Dermis microvascular lymphatic vessel endothelial cell (primary cell): Measurements from ENCODE around the gene ALX3. TPM values are rescaled to one million over a fixed set of nuclear protein-coding genes. Genes with fewer than 3 reads are reported as not detected.
"Not testable (repeated sequence)": the region's sequence is repeated elsewhere in the genome, so short reads cannot be mapped to it uniquely, and the experiment has no call there.

Experiments
- DNase-seq, 2 donors: peaks; one replicate each; pipeline versions ENCODE4 v3.0.0 to v3.0.0-alpha.2; 2010; ENCODE audit warnings: low read depth in 2 of 2
- total RNA-seq: library from RNA; depleted of rRNA; stranded (reverse); fragments of >200 nt; gene quantifications from 2 replicates; pipeline ENCODE4 v1.2.1, GENCODE V29; 2014

ALX3 gene
- total RNA-seq, 1 donor from 2014 or later, result not detected

DNA sequence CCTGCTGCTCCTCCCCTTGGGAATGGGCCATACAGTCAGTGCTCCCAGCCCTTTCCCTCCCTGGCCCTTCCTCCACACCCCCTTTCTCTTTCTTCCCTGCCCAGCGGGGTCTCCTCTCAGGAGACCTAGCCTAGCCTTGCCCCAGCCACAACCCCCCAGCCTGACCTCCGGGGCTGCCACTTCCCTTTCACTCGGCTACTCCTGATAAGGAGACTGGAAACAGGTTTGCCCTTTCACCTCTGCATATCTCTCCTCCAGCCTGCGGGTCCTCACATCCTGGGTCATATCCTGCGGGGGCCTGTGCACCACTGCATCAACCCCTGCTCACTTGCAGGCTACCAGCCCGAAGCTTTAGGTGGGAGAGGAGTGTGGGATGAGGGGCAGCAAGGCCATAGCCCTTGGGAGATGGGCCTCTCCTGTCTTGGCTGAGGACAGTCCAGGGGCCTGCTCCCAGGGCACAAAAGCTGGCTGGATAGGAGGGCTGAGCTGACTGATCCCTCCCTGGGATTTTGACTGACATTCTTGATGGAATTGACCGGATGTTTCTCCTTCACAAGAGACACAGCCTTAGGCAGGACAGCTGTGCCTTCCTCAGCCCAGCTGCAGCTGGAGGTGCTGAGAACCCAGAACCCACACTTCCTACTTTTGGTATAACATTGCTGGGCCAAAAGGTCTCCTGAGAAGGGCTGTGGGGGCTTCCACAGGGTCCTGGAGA is 19.2 kb upstream of the ALX3 start:
- DNase-seq, result no peak

DNA sequence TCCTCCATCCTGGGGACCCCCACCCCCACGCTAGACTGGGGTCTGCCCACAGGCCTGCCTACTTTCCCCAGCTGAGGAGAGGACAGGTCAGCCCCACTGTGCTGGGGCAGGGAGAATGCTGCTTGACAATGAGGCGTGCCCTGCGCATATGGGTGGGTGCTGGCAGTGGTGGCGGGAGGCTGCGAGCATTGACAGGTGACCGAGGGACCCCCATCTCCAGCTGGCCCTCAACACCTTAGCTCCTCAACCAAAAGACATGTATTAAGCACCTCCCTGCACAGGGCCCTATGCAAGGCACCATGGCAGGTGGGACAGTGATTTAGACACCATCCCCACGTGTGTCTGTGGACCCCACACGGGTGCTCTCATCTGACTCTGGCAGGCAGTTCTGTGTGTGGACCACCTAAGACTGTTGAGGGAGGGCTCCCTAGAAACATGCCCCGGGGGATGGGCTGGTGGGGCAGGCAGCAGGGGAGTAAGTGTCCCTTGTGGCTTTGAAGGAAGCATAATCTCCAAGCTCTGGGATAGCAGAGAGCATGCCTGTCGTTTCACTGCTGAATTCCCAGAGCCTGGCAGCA is 18.4 kb upstream of the ALX3 start:
- DNase-seq, result no peak

DNA sequence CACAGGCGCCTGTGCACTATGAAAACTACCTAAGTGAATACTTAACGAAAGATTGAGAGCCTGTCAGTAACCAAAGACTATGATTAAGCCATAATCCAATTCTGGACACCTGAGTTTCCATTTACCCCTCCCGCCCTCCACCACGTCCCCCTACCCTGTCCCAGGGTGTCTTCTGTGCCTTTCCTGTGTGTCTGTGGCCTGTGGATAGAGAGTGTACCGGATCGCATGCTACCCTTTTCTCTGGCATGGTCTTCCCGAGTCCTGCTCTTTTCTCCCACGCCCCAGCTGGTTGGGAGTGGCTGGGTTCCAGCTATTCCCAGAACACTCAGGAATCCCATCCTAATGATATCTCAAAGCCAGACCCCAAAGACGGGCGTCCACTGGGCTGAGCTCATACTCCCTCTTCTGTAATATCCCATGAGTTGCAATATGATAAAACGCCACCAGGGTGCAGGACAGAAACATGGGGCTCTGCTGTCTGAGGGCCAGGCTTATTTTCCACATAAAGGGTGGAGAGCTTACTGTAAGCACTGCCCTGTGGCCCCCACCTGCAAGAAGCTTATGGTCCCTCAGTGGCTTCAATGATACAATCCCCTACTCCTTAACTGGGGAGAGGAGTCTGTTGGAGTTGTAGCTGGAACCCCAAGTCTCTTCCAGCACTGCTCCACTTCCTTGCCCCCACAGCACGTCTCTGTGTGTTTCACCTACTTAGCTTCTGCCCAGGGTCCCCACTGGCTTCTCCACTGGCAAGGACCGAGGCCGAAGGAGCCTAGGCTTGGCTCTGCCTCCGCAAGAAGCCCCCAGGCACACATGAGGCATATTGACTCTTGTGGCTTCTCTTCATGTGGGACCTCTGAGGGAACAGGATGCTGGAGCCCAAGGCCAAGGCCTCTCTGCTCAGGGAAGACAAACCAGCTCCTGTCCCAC is 17.6 kb upstream of the ALX3 start:
- DNase-seq, result peak; percentile 45 to 61

DNA sequence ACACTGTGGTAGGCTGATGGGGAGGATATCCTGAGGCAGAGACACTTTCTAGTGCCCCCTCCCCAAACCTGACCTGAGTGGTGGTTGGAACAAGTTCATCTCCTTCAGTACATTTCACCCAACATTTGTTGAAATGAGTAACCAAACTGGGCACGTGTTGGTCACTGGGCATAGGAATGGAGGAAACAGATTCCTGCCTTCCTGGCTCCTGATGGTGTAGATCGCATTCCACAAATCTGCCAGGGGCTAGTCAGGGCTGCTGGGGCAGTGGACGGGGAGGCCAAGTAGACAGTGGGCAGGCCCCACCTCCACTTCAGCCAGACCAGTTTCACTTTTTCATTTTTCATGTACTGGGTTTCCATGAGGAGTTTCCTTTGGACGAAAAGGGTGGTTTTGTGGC is 16.5 kb upstream of the ALX3 start:
- DNase-seq, result no peak

DNA sequence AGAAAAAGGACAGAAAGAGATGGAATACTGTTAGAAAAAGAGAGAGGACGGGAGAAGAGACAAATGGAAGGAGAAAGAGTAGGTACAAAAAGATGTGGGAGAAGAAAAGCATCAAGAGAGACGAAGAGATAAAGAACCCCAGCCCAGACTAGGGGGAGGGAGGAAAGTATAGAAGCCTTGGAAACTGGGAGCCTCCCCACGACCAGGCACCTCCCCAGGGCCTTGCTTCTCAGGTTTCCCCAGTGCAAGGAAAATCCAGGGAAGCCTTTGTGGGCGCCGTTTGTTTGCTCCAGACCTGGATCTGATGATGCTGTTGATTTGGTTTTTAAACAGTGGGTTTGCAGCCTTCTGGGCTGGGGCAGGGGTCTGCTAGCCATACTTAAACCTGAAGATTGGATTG is 15.2 kb upstream of the ALX3 start:
- DNase-seq, result no peak

DNA sequence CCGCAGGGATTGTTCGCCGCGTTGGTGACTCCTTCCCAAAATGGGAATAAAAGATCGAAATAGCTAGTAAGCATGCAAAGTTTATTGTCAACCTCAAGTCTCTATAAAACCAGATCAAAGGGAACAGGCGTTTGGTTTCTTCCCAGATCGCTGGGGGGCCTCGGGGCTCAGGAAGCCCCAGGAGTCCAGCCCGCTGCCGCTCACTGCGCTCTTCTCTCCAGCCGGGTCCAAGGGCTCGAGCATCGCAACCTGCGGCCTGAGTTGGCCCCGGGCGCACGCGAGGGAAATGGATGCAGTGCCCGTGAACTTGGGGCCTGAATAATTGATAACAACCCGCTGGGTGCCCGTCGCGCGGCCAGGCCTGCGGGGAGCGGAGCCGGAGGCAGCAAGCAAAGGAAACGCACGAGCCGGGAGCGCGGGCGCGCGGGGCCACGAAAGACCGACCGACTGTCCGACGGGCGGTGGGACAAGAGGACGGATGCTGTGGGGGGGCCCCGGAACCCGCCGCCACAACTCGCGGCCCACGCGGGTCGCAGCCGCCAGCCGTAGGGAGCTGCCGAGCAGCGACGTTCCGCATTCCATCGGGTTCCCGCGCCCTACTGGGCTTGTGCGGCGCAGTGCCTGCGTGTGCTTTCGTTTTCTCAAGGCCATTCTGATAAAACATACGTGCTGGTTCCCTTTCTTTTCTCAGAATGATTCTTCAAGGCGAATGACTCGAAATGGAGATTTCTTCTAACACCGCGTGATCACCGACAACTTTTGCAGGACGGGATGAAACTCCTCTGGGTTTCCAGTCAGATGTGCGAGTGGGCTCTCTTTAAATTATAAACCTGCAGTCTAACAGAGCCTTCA is 14.0 kb upstream of the ALX3 start:
- peak in 1 of 2 donors; percentile 19 for DNase-seq

DNA sequence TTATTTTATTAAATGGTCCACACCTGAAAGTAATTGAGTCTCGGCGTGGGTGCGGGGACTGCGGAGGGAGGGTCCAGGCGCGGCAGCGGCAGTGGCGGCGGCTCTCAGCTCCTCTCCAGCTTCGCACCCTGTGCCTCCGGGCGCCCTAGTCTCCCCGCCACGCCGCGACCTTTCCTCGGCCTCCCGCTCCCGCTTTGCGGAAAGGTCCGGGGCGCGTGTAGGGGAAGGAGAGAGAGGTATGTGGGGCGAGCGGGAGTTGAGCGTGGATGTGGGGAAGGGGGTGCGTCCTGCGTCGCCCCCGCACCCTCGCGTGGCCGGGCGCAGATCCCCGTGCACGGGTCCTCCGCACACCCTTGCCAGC is 13.4 kb upstream of the ALX3 start:
- DNase-seq, result no peak

DNA sequence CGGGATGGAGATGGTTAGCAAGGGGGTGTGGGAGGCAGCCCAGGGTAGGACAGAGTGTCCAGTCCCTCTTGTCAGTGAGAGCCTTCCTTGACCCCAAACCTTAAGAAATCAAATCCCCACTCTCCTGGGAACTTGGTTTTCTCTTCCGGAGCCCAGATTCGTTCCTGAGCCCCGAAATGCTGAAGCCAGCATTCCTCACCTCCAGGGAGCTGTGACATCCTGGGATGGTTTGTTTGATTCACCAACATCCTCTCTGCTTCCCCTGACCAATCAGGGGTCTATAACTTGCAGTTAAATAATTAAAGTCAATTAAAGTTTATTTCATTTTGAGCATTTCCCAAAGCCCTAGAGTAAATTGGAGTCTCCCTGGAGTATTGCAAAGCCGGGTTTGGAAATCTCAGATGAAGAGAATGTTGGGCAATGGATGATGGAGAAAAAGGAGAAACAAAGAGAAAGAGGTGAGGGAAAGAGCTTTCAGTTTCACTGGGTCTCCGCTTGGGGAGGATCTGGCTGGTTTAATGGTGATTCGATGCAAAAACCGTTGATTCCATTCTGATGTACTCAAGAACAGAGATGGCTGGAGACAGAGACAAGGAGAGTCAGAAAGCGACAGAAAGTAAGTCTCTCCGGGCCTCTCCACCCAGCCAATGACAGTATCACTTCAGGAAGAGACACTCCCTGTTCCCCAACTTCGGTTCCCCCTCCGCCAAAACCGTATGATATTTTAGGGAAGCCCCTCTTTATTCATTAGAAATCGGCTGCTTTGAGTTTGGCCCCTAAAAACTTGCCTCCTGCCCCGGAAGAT is 12.8 kb upstream of the ALX3 start:
- no peak for DNase-seq

DNA sequence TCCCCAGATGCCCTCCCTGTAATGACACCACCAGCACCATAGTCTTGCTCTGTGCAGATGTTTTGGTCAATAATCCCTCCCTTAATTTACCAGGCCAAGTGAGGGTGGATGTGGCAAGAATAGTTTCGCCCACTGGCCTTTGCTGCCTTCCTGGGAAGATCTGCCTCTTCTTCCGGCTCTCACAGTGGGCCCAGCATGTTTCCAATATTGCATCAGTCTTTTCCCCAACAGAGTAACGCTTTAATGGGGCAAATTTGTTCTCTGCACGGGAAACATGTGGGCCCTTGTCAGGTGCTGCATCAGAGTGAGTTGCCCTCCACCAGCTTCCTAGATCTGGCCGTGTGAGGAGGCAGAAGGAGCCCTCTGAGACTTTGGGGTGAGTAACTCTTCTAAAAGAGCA is 12.0 kb upstream of the ALX3 start:
- no peak for DNase-seq

DNA sequence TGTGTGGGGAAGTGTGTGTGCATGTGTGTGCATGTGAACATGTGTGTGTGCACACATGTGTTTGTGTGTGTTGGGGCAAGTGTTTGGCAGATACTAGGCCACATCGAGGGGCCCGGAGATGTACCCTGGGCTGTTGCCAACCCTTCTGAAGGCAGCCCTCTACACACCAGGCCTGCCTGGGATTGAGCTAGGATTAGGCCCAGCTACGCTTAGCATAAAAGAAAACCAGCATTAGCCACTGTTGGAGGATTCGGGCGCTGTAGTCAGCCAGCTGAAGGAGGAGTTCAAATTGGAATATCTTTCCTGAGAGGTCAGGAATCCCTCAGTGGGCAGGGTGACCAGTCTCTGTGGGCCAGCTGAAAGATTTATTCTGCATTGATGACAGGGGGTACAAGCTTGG is 10.6 kb upstream of the ALX3 start:
- no peak for DNase-seq

DNA sequence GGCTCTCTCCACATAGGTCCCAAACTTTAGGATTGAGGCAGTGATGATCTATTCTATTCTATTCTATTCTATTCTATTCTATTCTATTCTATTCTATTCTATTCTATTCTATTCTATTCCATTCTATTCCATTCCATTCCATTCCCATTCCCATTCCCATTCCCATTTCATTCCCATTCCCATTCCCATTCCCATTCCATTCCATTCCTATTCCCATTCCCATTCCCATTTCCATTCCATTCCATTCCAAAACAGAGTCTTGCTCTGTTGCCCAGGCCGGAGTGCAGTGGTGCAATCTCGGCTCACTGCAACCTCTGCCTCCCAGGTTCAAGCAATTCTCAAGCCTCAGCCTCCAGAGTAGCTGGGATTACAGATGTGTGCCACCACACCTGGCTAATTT is 9.5 kb upstream of the ALX3 start:
- DNase-seq, result not testable (repeated sequence)

DNA sequence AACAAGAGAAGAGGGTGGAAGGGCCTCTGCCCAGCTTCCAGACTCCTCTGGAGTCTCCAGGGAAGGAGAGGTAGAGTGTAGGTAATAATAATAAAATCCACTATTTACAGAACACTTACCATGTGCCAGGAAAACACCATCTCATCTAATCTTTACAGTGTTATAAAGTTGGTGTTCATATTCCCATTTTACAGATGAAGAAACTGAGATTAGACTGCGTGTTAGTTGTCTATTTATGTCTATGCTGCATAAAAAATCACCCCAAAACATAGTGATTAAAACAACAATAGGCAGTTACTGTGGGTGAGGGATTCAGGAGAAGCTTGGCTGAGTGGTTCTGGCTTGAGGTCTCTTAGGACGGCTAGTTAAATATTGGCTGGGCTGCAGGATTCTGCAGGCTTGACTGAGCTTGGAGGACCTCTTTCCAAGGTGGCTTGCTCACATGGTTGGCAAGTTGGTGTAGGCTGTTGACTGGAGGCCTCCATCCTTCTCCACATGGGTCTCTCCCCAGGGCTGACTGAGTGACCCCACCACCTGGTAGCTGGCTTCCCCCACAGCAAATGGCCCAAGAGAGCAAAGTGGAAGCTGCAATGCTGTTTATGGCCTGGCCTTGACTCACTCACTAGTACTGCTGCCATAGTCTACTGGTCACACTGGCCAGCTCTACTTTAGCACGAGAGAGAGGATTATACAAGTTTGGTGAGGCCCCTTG is 6.5 kb upstream of the ALX3 start:
- no peak for DNase-seq

DNA sequence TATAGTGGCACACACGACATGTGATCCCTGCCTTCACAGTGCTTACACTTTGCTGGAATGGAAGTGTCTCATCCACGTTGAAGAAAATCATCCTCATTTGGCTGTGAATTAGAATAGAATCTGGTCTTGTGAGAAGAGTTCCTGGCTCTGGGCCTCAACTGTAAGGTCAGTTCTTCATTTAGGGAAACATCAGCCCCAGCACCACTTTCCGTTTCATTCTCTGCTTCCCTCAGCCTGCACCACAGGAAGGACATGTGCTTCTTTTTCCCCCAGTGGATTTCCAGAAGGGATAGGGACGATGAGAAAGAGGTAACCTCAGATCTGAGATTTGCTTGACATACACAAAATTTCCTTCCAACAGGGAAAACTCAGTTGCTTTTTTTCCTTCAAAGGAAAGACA is 3.7 kb upstream of the ALX3 start:
- DNase-seq, result no peak

DNA sequence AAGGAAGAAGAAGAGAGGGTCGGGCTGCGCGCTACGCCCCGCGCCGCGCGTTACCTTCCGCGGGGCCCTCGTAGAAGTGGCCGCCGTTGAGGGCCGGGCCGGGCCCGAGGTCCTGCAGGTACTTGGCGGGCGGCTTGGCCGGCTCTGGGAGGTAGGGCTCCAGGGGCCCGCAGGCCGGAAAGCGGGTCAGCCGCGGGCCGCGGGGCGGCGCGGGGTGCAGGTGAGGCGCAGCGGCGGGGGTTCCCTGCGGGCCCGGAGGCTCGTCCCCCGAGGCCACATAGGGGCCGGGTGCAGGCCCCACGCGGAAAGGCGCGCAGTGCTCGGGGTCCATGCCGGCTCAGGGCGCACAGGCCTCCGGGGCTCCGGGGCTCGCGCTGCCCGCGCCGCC is 196 bp downstream of the ALX3 start:
- DNase-seq, result no peak

DNA sequence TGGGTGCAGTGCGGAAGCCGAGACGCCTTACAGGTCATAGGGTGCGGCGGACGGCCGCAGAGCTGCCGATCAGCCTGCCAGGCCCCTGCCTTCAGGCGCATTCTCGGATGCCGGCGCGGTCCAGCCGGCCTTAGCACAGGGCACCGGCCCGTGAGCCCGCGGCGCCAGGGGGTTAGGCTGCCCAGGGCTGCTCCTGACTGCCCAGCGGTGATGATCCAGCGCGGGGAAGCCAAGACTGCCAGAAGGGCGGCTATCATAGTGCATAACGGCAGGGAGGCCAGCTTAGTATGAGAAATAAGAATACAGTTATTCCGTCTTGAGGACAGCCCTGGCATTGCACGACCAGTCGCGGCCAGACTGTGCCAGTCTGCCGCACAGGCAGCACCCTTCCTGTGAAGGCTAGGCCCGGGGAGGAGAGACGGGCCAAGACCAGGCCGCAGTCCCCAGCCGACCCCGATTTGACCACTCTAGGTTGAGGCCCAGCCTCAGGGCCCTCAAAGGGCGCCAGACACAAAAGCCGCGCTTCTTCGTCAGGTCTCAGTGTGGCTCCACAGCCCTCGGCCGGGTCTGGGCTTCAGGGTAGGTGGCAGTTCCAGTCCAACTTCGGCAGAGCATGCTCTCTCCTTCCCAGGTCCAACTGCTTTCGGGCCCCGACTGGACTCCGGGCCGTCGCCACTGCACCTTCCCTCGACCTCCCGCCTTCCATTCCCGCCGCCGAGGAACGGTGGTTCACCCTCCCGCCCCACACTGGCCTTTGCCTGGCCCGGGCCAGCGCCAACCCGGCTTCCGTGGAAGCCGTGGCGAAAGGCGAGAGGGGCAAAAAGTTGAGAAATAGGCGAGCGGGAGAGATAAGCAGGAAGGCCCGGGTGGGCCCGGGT is 829 bp downstream of the ALX3 start:
- no peak for DNase-seq

DNA sequence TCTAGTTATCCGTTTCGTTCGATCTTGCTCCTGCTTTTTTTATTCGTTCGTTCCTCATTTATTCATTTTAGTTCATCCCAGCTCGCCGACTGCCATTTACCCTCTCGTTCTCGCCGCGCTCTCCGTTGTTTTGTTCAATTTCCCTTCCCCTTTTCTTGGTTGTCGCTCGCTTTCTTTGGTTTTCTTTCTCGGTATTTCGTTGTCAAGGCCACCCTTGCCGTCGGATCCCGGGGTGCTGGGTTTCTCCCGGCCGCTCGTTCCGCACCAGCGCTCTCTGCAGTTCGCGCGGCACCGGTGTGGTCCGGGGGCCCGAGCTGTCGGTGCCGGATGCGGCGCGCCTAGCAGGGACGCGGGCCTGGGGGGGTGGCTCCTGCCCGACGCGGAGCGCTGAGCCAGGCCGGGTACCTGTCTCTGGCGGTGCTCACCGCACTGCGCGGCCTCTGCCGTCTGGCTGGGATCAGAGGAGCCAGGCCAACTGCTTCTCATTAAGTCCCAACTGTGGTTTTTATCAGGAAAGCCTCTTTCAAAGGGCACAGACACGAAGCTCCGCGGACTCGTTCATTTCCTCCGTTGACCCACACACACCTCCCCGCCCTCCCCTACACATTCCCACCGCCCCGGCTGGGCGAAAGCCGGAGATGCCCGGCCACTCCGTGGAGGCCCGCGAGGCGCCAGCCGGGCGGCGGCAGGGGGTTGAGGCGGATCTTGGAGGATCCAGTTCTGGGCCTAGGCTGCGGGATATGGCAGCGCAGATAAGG is 1.6 kb downstream of the ALX3 start:
- DNase-seq, result no peak

DNA sequence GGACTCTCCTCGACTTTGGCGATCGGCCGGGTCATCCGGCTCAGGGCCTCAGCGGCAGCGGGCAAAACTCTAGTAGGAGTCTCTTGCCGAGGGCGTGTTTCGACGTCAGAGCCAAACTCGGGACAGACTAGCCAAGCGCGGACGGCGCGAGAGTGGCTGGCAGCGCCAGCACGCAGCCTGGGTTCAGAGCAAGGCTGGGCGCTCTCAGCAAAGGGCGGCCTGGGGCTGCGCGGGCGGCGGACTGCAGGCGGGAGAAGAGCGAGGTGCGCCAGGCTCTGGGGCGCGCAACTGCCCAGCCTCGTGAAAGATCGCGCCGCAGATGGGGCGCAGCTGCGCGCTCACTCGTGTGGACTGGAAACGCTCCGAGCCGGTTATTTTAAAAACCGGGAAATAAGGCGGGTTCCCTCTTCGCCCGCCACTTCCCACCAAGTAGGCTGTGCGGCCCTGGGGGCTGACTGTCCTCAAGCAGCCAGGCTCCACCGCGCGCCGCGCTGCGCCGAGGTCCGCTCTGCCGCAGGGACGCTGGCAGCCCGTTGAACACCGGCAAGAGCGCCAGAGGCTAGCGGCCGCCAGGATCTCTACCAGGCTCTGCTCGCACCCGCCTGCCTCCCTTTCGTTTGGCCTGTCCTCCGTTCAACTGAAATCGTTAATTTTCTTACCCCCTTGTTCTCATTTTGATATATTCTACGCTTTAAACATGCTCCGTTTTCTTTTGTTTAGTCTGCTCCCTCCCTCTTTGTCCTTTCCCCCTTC is 2.4 kb downstream of the ALX3 start:
- DNase-seq, result peak in 1 of 2 donors; percentile 11

DNA sequence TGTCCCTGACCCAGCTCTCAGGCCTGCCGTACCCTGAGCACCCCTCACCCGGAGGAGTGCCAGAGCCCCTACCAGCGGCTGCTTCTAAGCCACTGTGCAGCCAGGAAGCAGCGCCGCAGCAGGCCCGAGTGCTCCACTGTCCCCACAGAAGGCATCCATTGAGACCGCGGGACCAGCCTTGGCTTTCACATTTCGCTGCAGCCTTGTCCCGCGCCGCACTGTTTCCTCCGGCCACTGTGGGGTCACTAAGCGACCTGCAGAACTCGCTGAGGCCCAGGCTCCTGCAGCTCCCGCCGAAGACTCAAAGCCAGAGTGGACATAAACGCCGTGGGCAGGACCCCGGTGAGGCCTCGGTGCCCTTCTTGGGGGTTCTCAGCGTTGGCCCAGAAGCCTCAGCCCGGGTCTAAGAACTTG is 3.0 kb downstream of the ALX3 start:
- DNase-seq, result no peak
